ENCODE measurements around the gene CCNF. TPM values are rescaled to one million over a fixed set of nuclear protein-coding genes. Genes with fewer than 3 reads are reported as not detected.

Gene CCNF
- total RNA-seq, 4 donors from 2014 or later, result 1.2 to 2.5 (median 1.8) TPM

DNA sequence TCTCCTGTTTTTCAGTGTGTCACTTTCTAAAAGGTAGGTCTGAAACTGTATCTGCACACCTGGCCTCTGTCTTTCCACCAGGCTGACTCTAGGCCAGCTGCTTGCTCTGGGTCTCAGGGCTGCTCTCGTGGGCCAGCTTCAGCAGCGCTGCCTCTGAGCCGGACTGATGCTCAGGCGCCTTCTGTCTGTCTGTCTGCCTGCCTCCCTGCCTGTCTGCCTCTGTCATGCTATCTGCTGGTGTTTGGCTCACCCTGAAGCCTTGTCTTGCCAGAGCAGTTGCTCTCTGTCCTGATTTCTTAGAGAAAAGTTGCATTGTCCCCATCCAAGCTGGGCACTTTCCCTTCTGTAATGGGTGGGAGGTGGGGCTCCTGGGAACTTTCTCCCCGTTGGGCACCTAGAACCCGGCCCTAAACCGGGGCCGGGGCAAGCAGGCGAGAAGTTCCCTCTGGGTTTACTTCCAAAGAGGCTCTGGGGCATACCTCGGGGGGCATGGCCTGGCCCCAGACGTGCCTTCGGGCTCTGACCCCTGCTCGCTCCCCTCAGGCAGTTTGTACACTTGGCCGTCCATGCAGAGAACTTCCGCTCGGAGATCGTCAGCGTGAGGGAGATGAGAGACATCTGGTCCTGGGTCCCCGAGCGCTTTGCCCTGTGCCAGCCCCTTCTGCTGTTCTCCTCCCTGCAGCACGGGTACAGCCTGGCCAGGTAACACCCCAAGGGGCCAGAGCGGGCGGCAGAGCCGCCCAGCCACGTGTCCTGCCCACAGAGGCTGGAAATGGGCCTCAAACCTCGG is 68.6 kb downstream of the CCNF start:
- WGBS, 2 donors, result 80 to 88% methylated on average over 4 to 16 of the region's 26 CpGs
- H3K27ac ChIP-seq, result peak overlapping the region; percentile 72 to 90 (median 79)
- no peaks in the 10 kb centered on the region for H3K9me3 ChIP-seq
- intact Hi-C loops (cut with DNase I), result no loop called here
- H3K4me1 ChIP-seq, result peaks cover 45 to 80% of the 10 kb centered on the region in 2 donors
- DNase-seq, result no peak
- H3K4me3 ChIP-seq (replicated peaks in 1 of 3), result no peak overlapping the region
- TF ChIP-seq POLR2A (IDR thresholded peaks at IDR 0.05) (no peak), CTCF (IDR thresholded peaks at IDR 0.05) (no peak)
- H3K36me3 ChIP-seq, result peaks cover 0 to 10% of the 10 kb centered on the region in 2 donors
- H3K27me3 ChIP-seq, result no peaks in the 10 kb centered on the region

- WGBS, 2 donors, result 49 to 86% methylated on average over 7 of the region's 15 CpGs
- Histone ChIP-seq H3K9me3 (no peaks in the 10 kb centered on the region), H3K27ac (peak overlapping the region; percentile 79 to 93 (median 90)), H3K4me3 (replicated peaks in 1 of 3) (no peak overlapping the region), H3K36me3 (peaks cover 0 to 10% of the 10 kb centered on the region in 2 donors), H3K27me3 (no peaks in the 10 kb centered on the region), H3K4me1 (peaks cover 46 to 74% of the 10 kb centered on the region in 2 donors)
- no peak for TF ChIP-seq CTCF (IDR thresholded peaks at IDR 0.05)
- peak in 1 of 2 donors; percentile 24 for TF ChIP-seq POLR2A (IDR thresholded peaks at IDR 0.05)
- DNase-seq, result peak; percentile 97 to 98
- intact Hi-C loops (cut with DNase I), result no loop called here
Measured at GRCh38 chr16:2498531-2499253, 69.4 kb downstream of the CCNF start.

DNA sequence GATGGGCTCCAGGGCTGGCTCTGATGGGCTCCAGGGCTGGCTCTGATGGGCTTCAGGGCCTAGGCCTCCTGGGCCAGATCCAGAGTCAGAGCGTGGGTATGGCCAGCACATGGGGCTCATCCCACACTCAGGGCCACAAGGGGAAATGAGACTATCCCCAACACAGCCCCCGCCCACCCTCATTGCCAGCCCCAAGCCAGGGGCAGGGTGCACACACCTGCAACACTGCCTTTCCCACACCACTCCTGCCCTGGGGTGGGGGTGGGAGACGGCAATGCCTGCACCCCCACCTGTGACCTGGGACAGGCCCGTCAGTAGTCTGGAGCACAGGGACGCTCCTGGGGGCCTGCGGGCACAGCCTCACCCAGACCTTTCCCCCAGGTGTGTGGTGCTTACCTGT is 70.2 kb downstream of the CCNF start:
- Histone ChIP-seq H3K27me3 (no peaks in the 10 kb centered on the region), H3K27ac (peak overlapping the region; percentile 79 to 93 (median 90)), H3K4me1 (peaks cover 43 to 67% of the 10 kb centered on the region in 2 donors), H3K4me3 (replicated peaks in 1 of 3) (no peak overlapping the region), H3K9me3 (no peaks in the 10 kb centered on the region), H3K36me3 (peaks cover 0 to 10% of the 10 kb centered on the region in 2 donors)
- TF ChIP-seq POLR2A (IDR thresholded peaks at IDR 0.05), result no peak
- no peak for TF ChIP-seq CTCF (IDR thresholded peaks at IDR 0.05)
- intact Hi-C loops (cut with DNase I), result no loop called here
- 89 to 100% methylated on average over 3 to 4 of the region's 6 CpGs for WGBS, 2 donors
- no peak for DNase-seq

DNA sequence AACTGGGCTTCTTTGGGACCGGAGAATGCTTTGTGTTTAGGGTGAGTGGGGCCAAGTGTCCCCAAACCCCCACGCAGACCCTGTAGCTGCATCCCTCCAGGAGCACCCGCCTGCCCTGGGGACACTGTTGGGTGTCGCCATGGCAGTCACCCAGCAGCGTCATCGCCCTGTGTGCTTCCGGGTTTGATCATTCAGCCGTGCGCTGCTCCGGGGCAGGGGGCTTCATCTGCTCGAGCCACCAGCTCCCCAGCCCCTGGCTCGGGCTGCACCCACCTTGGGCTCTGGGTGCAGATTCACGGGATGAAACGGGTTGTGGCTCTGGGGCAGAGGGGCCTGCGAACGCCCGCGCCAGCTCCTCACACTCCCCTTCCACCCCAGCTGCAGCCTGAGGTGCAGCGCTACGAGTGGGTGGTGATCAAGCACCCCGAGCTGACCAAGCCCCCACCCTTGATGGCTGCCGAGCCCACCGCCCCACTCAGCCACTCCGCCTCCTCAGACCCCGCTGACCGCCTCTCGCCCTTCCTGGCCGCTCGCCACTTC is 70.7 kb downstream of the CCNF start:
- 93 to 95% methylated on average over 14 to 27 of the region's 29 CpGs for WGBS, 2 donors
- TF ChIP-seq POLR2A (IDR thresholded peaks at IDR 0.05) (no peak), CTCF (IDR thresholded peaks at IDR 0.05) (no peak)
- intact Hi-C loops (cut with DNase I), result loop anchor here (5.0 kb wide), 3 partner anchors 73 to 303 kb away; partner anchors contain the start of genes ABCA3, CASKIN1 and CCNF

More for the DNA sequence above, 70.7 kb downstream of the CCNF start:
- Histone ChIP-seq H3K4me1 (peaks cover 43 to 63% of the 10 kb centered on the region in 2 donors), H3K9me3 (no peaks in the 10 kb centered on the region), H3K27me3 (no peaks in the 10 kb centered on the region), H3K36me3 (peaks cover 0 to 10% of the 10 kb centered on the region in 2 donors), H3K4me3 (replicated peaks in 1 of 3) (no peak overlapping the region), H3K27ac (peak overlapping the region in 2 of 3 donors; percentile 79 to 90)
- no peak for DNase-seq

Data from thyroid gland (tissue), 4 donors.